Glutamatergic neuron (in vitro differentiated cells): ENCODE measurements around the gene BTBD16. TPM values are rescaled to one million over a fixed set of nuclear protein-coding genes. Genes with fewer than 3 reads are reported as not detected.

Source experiments
- DNase-seq: peaks from one replicate; pipeline ENCODE4 v3.0.0; 2022
- H3K27ac Mint-ChIP-seq: one replicate; pipeline ENCODE4 v1.8.0; 2020; ENCODE audit warnings: mild to moderate bottlenecking, mixed read lengths, inconsistent platforms; ENCODE audit not compliant: unreplicated experiment
- H3K27me3 Mint-ChIP-seq: one replicate; pipeline ENCODE4 v1.8.0; 2020; ENCODE audit warnings: mild to moderate bottlenecking, moderate library complexity, mixed read lengths, inconsistent platforms; ENCODE audit not compliant: unreplicated experiment
- H3K36me3 Mint-ChIP-seq: one replicate; pipeline ENCODE4 v1.8.0; 2020; ENCODE audit warnings: mild to moderate bottlenecking, mixed read lengths, inconsistent platforms; ENCODE audit not compliant: unreplicated experiment
- H3K4me1 Mint-ChIP-seq: one replicate; pipeline ENCODE4 v1.8.0; 2020; ENCODE audit warnings: mild to moderate bottlenecking, low read depth, mixed read lengths, inconsistent platforms; ENCODE audit not compliant: unreplicated experiment
- H3K4me3 Mint-ChIP-seq: one replicate; pipeline ENCODE4 v1.8.0; 2020; ENCODE audit warnings: mild to moderate bottlenecking, mixed read lengths, inconsistent platforms; ENCODE audit not compliant: unreplicated experiment
- H3K9me3 Mint-ChIP-seq: one replicate; pipeline ENCODE4 v1.8.0; 2020; ENCODE audit warnings: mild to moderate bottlenecking, moderate library complexity, mixed read lengths, inconsistent platforms; ENCODE audit not compliant: unreplicated experiment
- CTCF ChIP-seq: fragments of 200-600 bp; sonication (generic); IDR thresholded peaks from one replicate; pipeline ENCODE4 v1.5.0; 2021; ENCODE audit not compliant: partially characterized antibody, unreplicated experiment
- total RNA-seq: library from RNA; stranded (reverse); fragmentation: NEBNext Ultra II Directional; extraction: Animal tissue kit (Norgen Biotek cat#: 25700); gene quantifications from one replicate; pipeline ENCODE4 v1.2.1, GENCODE V29; 2021; ENCODE audit not compliant: unreplicated experiment

BTBD16 gene
- total RNA-seq, 1 donor from 2014 or later, result 0.98 TPM

DNA sequence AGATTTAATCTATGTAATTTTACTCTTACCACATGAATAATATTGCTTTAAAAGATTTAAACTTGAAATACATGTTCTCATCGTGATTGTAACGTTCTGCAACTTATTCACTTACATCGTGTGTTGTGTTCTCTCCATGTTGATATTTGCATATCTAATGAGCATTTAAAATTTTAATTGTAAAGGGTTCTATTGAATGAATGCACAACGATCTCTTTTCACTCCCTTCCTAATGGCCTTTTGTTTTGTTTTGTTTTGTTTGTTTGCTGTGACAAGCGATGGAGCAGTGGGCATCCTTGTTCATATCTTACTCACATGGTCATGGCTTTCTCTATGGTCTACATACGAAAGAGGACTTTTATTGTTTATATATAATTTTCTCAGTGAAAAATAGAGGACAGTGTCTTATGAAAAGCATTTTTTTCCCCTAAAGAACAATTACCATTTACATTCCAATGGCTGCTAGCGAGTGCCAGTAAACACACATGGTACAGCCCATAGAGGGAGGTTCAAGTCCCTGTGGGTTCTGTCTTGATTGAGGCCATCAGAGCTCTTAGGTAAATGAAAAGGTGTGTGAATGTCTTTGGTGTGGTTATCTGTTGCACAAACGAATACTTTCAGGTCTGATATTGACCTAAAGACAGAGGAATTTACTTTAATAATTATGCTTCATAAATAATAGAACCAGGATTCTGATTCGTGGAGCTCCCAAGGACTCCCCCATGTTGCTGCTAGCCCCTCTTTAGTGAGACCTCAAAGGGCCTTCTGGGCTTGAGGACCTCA, 32.4 kb downstream of the BTBD16 start:
- Mint-ChIP-seq H3K27ac (no peak overlapping the region), H3K27me3 (peaks cover 2% of the 10 kb centered on the region), H3K4me3 (no peak overlapping the region), H3K9me3 (peaks cover 7% of the 10 kb centered on the region), H3K4me1 (no peaks in the 10 kb centered on the region), H3K36me3 (peaks cover 6% of the 10 kb centered on the region)
- no peak for TF ChIP-seq CTCF
- no peak for DNase-seq

- Mint-ChIP-seq H3K27me3 (peaks cover 2% of the 10 kb centered on the region), H3K36me3 (peaks cover 6% of the 10 kb centered on the region), H3K27ac (no peak overlapping the region), H3K9me3 (peaks cover 9% of the 10 kb centered on the region), H3K4me3 (no peak overlapping the region), H3K4me1 (no peaks in the 10 kb centered on the region)
- DNase-seq, result no peak
- TF ChIP-seq CTCF, result no peak
Measured at GRCh38 chr10:122304054-122304579, 33.0 kb downstream of the BTBD16 start.

DNA sequence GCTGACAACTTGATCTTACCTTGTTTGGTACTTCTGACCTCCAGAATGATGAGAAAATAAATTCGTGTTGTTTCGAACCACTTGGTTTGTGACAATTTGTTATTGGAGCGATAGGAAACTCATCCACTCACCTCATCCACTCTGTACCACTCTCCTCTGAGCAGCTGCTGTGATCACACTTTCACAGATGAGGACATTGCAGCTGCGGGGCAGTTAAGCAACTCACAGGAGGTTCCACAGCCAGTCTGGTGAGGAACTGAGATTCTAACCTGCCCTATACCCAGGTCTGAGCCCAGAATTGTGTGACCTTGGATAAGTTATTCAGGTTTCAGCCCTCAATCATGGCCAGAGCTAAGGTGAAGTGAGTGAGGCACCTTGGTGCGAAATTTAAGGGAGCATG, 35.2 kb downstream of the BTBD16 start:
- peaks cover 9% of the 10 kb centered on the region for H3K9me3 Mint-ChIP-seq
- no peak overlapping the region for H3K4me3 Mint-ChIP-seq
- no peak for DNase-seq
- TF ChIP-seq CTCF, result no peak
- H3K4me1 Mint-ChIP-seq, result no peaks in the 10 kb centered on the region
- H3K27me3 Mint-ChIP-seq, result peaks cover 2% of the 10 kb centered on the region
- H3K36me3 Mint-ChIP-seq, result peaks cover 6% of the 10 kb centered on the region
- H3K27ac Mint-ChIP-seq, result no peak overlapping the region

GRCh38 chr10:122306744-122307143, 35.6 kb downstream of the BTBD16 start:
- Mint-ChIP-seq H3K36me3 (peaks cover 6% of the 10 kb centered on the region), H3K27me3 (peaks cover 2% of the 10 kb centered on the region), H3K9me3 (peaks cover 9% of the 10 kb centered on the region), H3K4me1 (no peaks in the 10 kb centered on the region), H3K4me3 (no peak overlapping the region), H3K27ac (no peak overlapping the region)
- DNase-seq, result no peak
- no peak for TF ChIP-seq CTCF
